HT-29 (cell line): Measurements from ENCODE around the gene MAN2B1. TPM values are rescaled to one million over a fixed set of nuclear protein-coding genes. Genes with fewer than 3 reads are reported as not detected.

Source experiments
- DNase-seq: peaks from one replicate; pipeline ENCODE4 v3.0.0-alpha.2; 2015; ENCODE audit warnings: low spot score
- small RNA-seq: library from RNA; depleted of rRNA; stranded (forward); fragments of <200 nt; gene quantifications from one replicate; pipeline ENCODE3, GENCODE V24; 2014
- total RNA-seq: library from RNA; depleted of rRNA; stranded (reverse); fragments of >200 nt; shearing (Covaris generic); gene quantifications from 2 replicates; pipeline ENCODE4 v1.2.3, GENCODE V29; 2014; rRNA removed

Gene MAN2B1
- total RNA-seq, 1 experiment from 2014 or later: 18.4 TPM

- DNase-seq: no peak
Observed at GRCh38 chr19:12617646-12618045, 48.9 kb downstream of the MAN2B1 start.

GRCh38 chr19:12611361-12611699 is 55.2 kb downstream of the MAN2B1 start:
- peak; percentile 59 for DNase-seq

- peak; percentile 94 for DNase-seq
Observed at GRCh38 chr19:12610540-12611360, 55.8 kb downstream of the MAN2B1 start, which contains the start of the genes ZNF490 and ZNF791. Gene ZNF490 (minus strand): TSS chr19:12610813. CDS start chr19:12610680, 133 bp downstream. Gene ZNF791 (plus strand): TSS chr19:12610920. CDS start chr19:12611080, 160 bp downstream.

DNA sequence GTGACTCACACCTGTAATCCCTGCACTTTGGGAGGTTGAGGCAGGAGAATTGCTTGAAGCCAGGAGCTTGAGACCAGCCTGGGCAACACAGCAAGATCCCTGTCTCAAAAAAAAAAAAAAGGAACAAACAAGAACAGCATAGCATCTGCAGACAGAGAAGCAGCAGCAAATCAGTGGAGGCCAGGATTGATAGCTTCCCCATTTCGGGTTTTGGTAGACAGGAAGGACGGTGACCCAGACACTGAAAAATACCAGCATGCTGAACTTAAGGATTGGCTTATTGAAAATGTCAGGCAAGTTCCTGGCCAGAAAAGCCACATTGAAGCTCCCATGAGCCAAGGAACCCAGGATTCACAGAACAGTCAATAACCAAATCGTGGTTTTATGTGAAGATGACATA is 58.9 kb downstream of the MAN2B1 start:
- DNase-seq: no peak

DNA sequence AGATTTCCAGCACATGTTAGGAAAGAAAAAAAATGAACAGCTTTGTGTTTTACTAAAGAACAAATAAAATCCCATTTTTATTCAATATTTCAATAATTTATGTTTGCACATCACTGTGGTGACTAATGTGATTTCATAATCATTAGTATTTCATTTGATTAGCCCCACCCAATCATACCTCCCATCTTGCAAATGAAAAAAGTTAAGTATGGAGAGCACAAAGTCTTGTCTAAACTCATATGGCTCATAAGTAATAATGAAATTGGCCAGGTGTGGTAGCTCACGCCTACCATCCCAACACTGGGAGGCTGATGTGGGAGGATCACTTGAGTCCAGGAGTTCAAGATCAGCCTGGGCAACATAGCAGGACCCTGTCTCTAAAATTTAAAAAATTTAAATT is 59.7 kb downstream of the MAN2B1 start:
- no peak for DNase-seq

GRCh38 chr19:12603714-12604113 is 62.8 kb downstream of the MAN2B1 start:
- DNase-seq: no peak

- DNase-seq: no peak
Observed at GRCh38 chr19:12597594-12597993, 68.9 kb downstream of the MAN2B1 start.

- DNase-seq: no peak
Observed at GRCh38 chr19:12596927-12597548, 69.5 kb downstream of the MAN2B1 start.

Small RNAs within 50 kb of the gene (small RNA-seq; reads per million reads assigned to genes)
- gene SNORD41: 143 reads per million, percentile 97 among the genes with 10 or more reads in this experiment

Other genes starting within 250 kb of the MAN2B1 start
- gene ZNF443, start 225.7 kb downstream of the MAN2B1 start, total RNA-seq: 1.8 and 3.0 TPM in 2 replicates
- 0.15 and 0.83 TPM in 2 replicates for gene ZNF709, start 181.9 kb downstream of the MAN2B1 start, total RNA-seq
- gene ZNF564, start 115.3 kb downstream of the MAN2B1 start, total RNA-seq: 1.5 and 3.0 TPM in 2 replicates
- 1.6 and 2.0 TPM in 2 replicates for gene ZNF490, start 55.9 kb downstream of the MAN2B1 start, total RNA-seq
- gene ZNF791, start 55.8 kb downstream of the MAN2B1 start, total RNA-seq: 3.0 and 4.4 TPM in 2 replicates
- gene WDR83, start 65 bp upstream of the MAN2B1 start, total RNA-seq: 21.7 and 22.1 TPM in 2 replicates
- 95.0 and 95.4 TPM in 2 replicates for gene DHPS, start 15.1 kb upstream of the MAN2B1 start, total RNA-seq
- gene GNG14, start 21.3 kb upstream of the MAN2B1 start, total RNA-seq: not detected in 2 replicates
- gene FBXW9, start 29.9 kb upstream of the MAN2B1 start, total RNA-seq: 32.9 and 38.0 TPM in 2 replicates
- 24.5 TPM in 2 replicates for gene TNPO2, start 57.2 kb upstream of the MAN2B1 start, total RNA-seq
- gene TRIR, start 67.9 kb upstream of the MAN2B1 start, total RNA-seq: 258 and 260 TPM in 2 replicates
- 90.4 and 105 TPM in 2 replicates for gene GET3, start 70.8 kb upstream of the MAN2B1 start, total RNA-seq
- gene BEST2, start 85.0 kb upstream of the MAN2B1 start, total RNA-seq: 0.37 and 0.48 TPM in 2 replicates
- gene HOOK2, start 108.8 kb upstream of the MAN2B1 start, total RNA-seq: 64.1 and 72.2 TPM in 2 replicates
- 568 and 620 TPM in 2 replicates for gene JUNB, start 124.7 kb upstream of the MAN2B1 start, total RNA-seq
- 378 and 396 TPM in 2 replicates for gene PRDX2, start 135.1 kb upstream of the MAN2B1 start, total RNA-seq
- 0.10 TPM in 1 of 2 replicates, not detected in the other for gene THSD8, start 135.3 kb upstream of the MAN2B1 start, total RNA-seq
- gene RNASEH2A, start 139.8 kb upstream of the MAN2B1 start, total RNA-seq: 48.2 and 55.4 TPM in 2 replicates
- 0.13 and 0.16 TPM in 2 replicates for gene RTBDN, start 167.8 kb upstream of the MAN2B1 start, total RNA-seq
- gene MAST1, start 171.8 kb upstream of the MAN2B1 start, total RNA-seq: 0.58 and 1.7 TPM in 2 replicates
- gene DNASE2, start 214.7 kb upstream of the MAN2B1 start, total RNA-seq: 20.9 and 27.6 TPM in 2 replicates
- not detected in 2 replicates for gene KLF1, start 220.5 kb upstream of the MAN2B1 start, total RNA-seq
- gene GCDH, start 224.4 kb upstream of the MAN2B1 start, total RNA-seq: 24.6 and 27.2 TPM in 2 replicates